HG03575 (cell line): Measurements from ENCODE around the gene LMBR1.
"Not testable (repeated sequence)": the region's sequence is repeated elsewhere in the genome, so short reads cannot be mapped to it uniquely, and the experiment has no call there.

Source experiments
- ATAC-seq: cut with Tn5 transposase; IDR thresholded peaks from one replicate; pipeline ENCODE4 v1.9.1; 2021; ENCODE audit not compliant: unreplicated experiment, insufficient number of reproducible peaks, low FRiP score; ENCODE audit errors: extremely low read depth

The LMBR1 gene

GRCh38 chr7:156733638-156734037 lies 159.3 kb downstream of the LMBR1 start:
- ATAC-seq: no peak

GRCh38 chr7:156732091-156732625 lies 160.8 kb downstream of the LMBR1 start:
- no peak for ATAC-seq

GRCh38 chr7:156731651-156732050 lies 161.3 kb downstream of the LMBR1 start:
- ATAC-seq: no peak

GRCh38 chr7:156725936-156726335 lies 167.0 kb downstream of the LMBR1 start:
- ATAC-seq: no peak

GRCh38 chr7:156725073-156725472 lies 167.9 kb downstream of the LMBR1 start:
- ATAC-seq: no peak

GRCh38 chr7:156722043-156722826 lies 170.7 kb downstream of the LMBR1 start:
- no peak for ATAC-seq

GRCh38 chr7:156703773-156704482 lies 189.1 kb downstream of the LMBR1 start:
- no peak for ATAC-seq

GRCh38 chr7:156703209-156703608 lies 189.8 kb downstream of the LMBR1 start:
- ATAC-seq: no peak

GRCh38 chr7:156702399-156702798 lies 190.6 kb downstream of the LMBR1 start:
- no peak for ATAC-seq

- not testable (repeated sequence) for ATAC-seq
These were observed 191.2 kb downstream of the LMBR1 start for GRCh38 chr7:156701787-156702186.

- not testable (repeated sequence) for ATAC-seq
These were observed 194.5 kb downstream of the LMBR1 start for GRCh38 chr7:156698512-156698911.

GRCh38 chr7:156697283-156697682 lies 195.7 kb downstream of the LMBR1 start:
- not testable (repeated sequence) for ATAC-seq

- ATAC-seq: no peak
These were observed 199.4 kb downstream of the LMBR1 start for GRCh38 chr7:156693627-156694026.

- no peak for ATAC-seq
These were observed 200.1 kb downstream of the LMBR1 start for GRCh38 chr7:156692849-156693248.

- no peak for ATAC-seq
These were observed 201.2 kb downstream of the LMBR1 start for GRCh38 chr7:156691764-156692163.

GRCh38 chr7:156684661-156685060 lies 208.3 kb downstream of the LMBR1 start:
- no peak for ATAC-seq

- no peak for ATAC-seq
These were observed 208.7 kb downstream of the LMBR1 start for GRCh38 chr7:156684251-156684650.

GRCh38 chr7:156682928-156683327 lies 210.1 kb downstream of the LMBR1 start:
- no peak for ATAC-seq

- no peak for ATAC-seq
These were observed 212.7 kb downstream of the LMBR1 start for GRCh38 chr7:156680281-156680680.

- ATAC-seq: no peak
These were observed 215.5 kb downstream of the LMBR1 start for GRCh38 chr7:156677374-156678054.
